Measurements from ENCODE around the gene BMS1. TPM values are rescaled to one million over a fixed set of nuclear protein-coding genes. Genes with fewer than 3 reads are reported as not detected.
A peak's percentile ranks its signal among the peaks of the same experiment; 100 is the strongest.

Gene BMS1
- total RNA-seq, 4 donors from 2014 or later = 11.5 to 17.4 (median 16.7) TPM

DNA sequence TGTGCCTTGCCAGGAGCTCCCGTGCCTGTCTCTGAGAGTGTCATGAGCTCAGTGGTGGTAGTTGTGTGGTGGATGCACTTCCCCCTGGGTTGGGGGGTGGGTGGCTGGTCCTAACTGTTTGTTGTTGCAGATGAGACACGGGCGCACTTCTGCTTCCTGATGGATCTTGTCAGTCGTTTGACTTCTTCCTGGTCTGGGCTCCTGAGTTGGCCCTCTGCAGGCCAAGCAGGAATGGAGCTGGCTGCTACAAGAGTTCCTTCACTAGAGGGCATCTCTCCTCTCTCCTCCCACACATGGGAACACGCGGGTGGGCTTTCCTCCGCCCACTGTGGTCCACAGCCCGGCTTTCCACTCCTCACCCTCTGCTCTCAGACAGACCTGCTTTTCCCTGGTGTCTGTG is 82.0 kb downstream of the BMS1 start:
- DNase-seq = no peak
- Histone ChIP-seq H3K36me3 (no peaks in the 10 kb centered on the region), H3K9me3 (no peaks in the 10 kb centered on the region), H3K27ac (no peak overlapping the region), H3K27me3 (peaks cover 0 to 59% (median 2%) of the 10 kb centered on the region in 4 donors), H3K4me1 (peaks cover 8 to 13% (median 9%) of the 10 kb centered on the region in 3 donors), H3K4me3 (no peak overlapping the region)
- no peak for TF ChIP-seq POLR2A (IDR thresholded peaks at IDR 0.05)
- TF ChIP-seq, protein P1, sequence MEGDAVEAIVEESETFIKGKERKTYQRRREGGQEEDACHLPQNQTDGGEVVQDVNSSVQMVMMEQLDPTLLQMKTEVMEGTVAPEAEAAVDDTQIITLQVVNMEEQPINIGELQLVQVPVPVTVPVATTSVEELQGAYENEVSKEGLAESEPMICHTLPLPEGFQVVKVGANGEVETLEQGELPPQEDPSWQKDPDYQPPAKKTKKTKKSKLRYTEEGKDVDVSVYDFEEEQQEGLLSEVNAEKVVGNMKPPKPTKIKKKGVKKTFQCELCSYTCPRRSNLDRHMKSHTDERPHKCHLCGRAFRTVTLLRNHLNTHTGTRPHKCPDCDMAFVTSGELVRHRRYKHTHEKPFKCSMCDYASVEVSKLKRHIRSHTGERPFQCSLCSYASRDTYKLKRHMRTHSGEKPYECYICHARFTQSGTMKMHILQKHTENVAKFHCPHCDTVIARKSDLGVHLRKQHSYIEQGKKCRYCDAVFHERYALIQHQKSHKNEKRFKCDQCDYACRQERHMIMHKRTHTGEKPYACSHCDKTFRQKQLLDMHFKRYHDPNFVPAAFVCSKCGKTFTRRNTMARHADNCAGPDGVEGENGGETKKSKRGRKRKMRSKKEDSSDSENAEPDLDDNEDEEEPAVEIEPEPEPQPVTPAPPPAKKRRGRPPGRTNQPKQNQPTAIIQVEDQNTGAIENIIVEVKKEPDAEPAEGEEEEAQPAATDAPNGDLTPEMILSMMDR (IDR thresholded peaks at IDR 0.05) = peak in 1 of 6 experiments; percentile 38
- WGBS, 2 donors = 8 to 35% methylated on average over 4 to 7 of the region's 8 CpGs
- intact Hi-C loops (cut with DNase I) = no loop called here

DNA sequence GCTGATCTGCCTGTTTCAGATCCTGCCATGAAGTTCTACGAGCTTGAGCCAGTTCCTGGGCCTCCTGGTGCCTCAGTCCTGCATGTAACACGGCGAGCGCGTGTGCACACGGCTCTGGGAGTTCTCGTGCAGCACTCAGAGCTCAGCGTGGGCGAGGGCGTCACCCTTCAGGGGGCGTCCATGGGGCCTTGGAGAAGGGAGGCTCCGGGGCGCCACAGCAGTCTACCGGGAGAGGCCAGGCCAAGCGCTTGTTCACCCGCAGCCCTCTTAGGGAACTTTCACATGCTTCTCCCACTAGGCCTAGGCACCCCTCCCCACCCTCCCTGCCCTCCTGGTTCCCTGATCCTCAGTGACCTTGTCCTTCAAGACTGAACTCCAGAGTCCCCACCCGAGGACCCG is 83.1 kb downstream of the BMS1 start:
- no peaks in the 10 kb centered on the region for H3K36me3 ChIP-seq
- H3K9me3 ChIP-seq = no peaks in the 10 kb centered on the region
- TF ChIP-seq, protein P1 (IDR thresholded peaks at IDR 0.05) = no peak
- no peak for TF ChIP-seq POLR2A (IDR thresholded peaks at IDR 0.05)
- H3K4me3 ChIP-seq = peak overlapping the region in 2 of 4 donors; percentile 33 to 57
- intact Hi-C loops (cut with DNase I) = no loop called here
- no peak for DNase-seq
- no peak overlapping the region for H3K27ac ChIP-seq
- peaks cover 0 to 49% (median 2%) of the 10 kb centered on the region in 4 donors for H3K27me3 ChIP-seq
- H3K4me1 ChIP-seq = peaks cover 8 to 13% (median 9%) of the 10 kb centered on the region in 3 donors
- 50 to 69% methylated on average over 1 to 12 of the region's 18 CpGs for WGBS, 2 donors

DNA sequence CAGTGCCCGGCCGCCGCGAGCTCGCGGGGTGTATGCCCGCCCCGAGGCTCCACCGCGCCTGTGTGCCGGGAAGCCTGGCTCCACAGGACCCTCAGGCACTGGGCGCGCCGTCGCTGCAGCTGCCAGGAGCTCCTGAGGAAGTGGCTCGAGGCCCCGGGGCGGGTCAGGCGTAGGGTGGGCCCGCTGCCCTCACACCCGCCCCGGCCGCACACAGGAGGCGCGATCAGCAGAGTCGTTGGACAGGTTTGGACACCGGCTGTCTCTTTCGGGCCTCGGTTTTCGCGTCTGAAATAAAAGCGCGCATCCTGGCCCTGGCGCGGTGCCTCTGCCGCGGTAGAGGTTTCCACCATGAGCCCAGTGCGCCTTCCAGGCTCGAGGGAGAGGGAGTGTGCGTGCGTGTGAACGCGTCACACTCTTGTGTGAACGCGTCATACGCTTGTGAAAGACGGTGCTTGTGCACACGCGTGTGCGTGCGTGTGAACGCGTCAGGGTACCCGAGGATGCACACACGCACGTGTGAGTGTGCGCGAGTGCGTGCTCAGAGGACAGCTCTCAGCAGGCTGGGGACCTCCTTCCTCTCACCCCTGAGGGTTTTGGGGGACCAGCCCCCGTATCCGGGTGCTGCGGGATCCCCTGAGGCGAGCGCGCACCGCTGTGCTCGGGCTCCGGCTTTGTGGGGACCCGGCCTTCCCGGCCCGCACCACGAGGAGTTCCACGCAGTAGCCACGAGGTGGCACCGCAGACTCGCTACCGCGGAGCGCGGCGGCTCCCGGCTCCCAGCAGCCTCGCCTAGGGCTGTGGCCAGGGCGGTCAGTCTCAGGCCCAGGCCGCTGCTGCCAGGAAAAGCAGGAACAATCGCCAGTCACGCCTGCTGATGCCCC is 83.8 kb downstream of the BMS1 start:
- no peak for TF ChIP-seq POLR2A (IDR thresholded peaks at IDR 0.05)
- TF ChIP-seq, protein P1 (IDR thresholded peaks at IDR 0.05) = peak in 5 of 6 experiments; percentile 34 to 69 (median 62)
- peak overlapping the region in 3 of 4 donors; percentile 25 to 57 (median 33) for H3K4me3 ChIP-seq

DNA sequence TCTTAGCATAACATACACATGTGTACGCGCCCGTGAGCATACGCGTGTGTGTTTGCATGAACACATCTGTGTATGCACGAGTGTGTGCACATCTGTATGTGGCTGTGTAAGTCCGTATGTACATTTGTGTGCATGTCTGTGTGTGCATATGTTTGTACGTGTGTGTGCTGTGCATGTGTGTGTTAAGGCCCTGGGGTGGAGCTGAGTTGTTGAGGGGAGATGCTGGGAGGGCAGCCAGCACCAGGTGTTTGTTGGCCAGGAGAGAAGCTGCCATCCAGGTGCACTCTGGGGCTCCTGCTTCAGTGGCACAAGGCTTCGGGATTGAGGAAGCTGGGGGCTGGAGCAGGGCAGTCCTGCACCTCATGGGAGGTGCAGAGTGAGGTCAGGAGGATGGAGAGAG is 85.0 kb downstream of the BMS1 start:
- no peak for TF ChIP-seq POLR2A (IDR thresholded peaks at IDR 0.05)
- TF ChIP-seq, protein P1 (IDR thresholded peaks at IDR 0.05) = no peak
- 92 to 94% methylated on average over 8 to 9 of the region's 9 CpGs for WGBS, 2 donors
- Histone ChIP-seq H3K36me3 (no peaks in the 10 kb centered on the region), H3K27ac (no peak overlapping the region), H3K9me3 (no peaks in the 10 kb centered on the region), H3K27me3 (peaks cover 0 to 33% (median 2%) of the 10 kb centered on the region in 4 donors), H3K4me1 (peaks cover 8 to 13% (median 9%) of the 10 kb centered on the region in 3 donors), H3K4me3 (no peak overlapping the region)
- no peak for DNase-seq
- intact Hi-C loops (cut with DNase I) = no loop called here

More for the DNA sequence above, 83.8 kb downstream of the BMS1 start:
- Histone ChIP-seq H3K27ac (no peak overlapping the region), H3K9me3 (no peaks in the 10 kb centered on the region), H3K27me3 (peaks cover 0 to 43% (median 2%) of the 10 kb centered on the region in 4 donors), H3K36me3 (no peaks in the 10 kb centered on the region), H3K4me1 (peaks cover 8 to 13% (median 9%) of the 10 kb centered on the region in 3 donors)
- intact Hi-C loops (cut with DNase I) = no loop called here
- 0 to 9% methylated on average over 2 to 4 of the region's 87 CpGs for WGBS, 2 donors
- no peak for DNase-seq

DNA sequence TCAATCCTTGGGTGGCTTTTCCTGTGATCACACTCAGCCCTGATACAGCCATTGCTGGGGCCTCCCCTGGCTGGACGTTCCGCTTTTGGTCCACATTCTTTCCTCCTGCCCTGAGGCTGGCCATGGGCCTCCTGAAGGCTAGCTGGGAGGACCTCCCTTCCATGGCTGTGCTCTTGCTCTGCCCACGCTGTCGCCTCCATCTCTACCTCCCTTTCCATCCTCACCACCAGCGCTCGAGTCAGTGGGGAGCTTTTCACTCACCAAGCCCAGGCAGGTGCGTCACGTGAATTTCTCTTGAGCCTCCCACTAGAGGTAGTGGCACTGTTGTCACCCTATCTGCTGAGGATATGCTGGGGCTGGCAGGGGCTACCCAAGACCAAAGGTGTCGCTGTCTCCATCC is 85.9 kb downstream of the BMS1 start:
- 74 to 88% methylated on average over 7 to 9 of the region's 9 CpGs for WGBS, 2 donors
- H3K9me3 ChIP-seq = no peaks in the 10 kb centered on the region

More for the DNA sequence above, 85.9 kb downstream of the BMS1 start:
- no peak for TF ChIP-seq POLR2A (IDR thresholded peaks at IDR 0.05)
- TF ChIP-seq, protein P1 (IDR thresholded peaks at IDR 0.05) = no peak
- Histone ChIP-seq H3K27me3 (peaks cover 0 to 30% (median 2%) of the 10 kb centered on the region in 4 donors), H3K27ac (no peak overlapping the region), H3K36me3 (no peaks in the 10 kb centered on the region), H3K4me1 (peaks cover 8 to 13% (median 9%) of the 10 kb centered on the region in 3 donors), H3K4me3 (no peak overlapping the region)
- intact Hi-C loops (cut with DNase I) = no loop called here
- DNase-seq = no peak
